NCI-H526 (cell line): Measurements from ENCODE around the gene PTPRCAP.
"Not testable (repeated sequence)": the region's sequence is repeated elsewhere in the genome, so short reads cannot be mapped to it uniquely, and the experiment has no call there.

Experiments used
- DNase-seq, 2 experiments: peaks; one replicate each; lab custom pipeline; 2025; lab: John Stamatoyannopoulos, UW

The PTPRCAP gene

DNA sequence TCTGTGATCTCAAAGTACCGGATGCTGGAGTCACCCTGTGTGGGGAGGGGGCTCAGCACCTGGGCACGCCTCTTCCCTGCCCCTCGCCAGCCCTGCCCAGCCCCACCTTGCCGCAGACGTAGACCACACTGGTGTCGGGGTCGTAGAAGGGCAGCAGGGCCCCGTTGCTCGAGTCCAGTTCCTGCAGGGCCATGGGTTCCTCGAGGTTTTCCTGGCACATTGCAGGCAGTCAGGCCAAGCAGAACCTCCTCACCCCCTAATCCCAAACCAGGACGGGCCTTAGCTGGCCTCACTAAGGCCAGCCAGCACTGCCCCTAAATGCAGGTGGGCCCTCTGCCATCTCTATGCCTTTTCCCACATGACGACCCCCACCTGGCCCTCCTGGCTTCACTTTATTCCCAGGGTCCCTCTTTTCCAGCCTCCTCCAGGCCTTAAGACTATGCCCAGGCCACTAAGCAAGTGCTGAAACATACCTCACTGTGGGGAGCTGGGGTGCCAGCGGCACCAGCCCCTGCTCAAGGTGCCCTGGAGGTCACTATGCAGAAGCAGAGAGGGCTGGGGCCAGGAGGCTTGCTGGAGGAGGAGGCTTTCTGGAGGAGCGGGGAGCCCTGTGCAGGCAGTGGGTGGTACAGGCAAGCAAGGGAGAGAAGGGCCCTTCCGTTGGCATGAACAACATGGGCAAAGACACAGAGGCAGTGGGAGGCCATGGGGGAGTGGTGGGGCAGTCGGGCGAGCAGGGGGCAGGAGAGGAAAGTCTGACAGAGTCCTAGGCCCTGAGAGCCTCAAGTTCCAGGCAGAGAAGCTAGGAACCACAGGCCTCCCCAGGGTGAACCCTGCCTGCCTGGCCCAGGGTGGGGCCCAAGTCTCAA lies 3.0 kb upstream of the PTPRCAP start:
- DNase-seq = no peak

DNA sequence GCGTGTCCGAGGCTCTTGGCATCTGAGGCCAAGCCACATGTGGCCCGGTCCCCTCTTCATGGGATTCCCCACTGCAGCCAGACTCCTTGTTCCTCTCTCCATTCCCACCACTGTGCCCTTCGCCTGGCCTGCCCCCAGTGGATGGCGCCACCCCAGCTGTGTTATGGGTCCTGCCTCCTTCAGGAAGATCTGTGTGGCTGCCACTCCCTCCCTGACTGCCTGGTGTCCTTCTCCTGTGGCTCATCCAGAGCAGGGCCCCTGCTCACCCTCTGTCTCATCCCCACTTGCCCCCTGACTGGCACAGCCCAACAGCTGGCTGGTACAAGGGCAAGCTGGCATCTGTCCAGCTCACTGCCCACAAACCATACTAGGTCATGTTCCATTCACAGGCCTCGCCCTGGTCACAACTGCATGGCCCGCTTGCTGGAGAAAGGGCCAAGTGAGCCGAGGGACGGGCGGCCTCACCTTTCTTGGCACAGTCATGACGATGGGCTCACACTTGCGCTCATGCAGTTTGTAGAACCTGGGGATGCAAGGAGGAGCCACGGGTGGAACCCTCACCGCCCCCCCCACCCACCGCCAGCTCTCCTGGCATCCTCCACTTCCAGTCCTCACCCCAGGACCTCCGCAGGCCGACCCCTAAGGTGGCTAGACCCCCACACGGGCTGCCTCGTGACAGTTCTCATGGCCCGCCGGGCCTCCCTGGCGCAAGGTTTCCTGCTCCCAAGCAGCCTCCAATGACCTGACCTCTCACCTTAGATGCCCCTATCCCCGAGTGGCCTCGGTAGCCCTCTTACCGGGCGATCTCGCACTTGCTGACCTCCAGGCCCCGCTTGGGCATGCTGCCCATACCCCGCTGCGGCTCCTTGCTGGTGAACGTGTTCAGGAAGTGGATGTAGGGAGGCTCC lies 2.1 kb upstream of the PTPRCAP start:
- DNase-seq = peak; percentile 16 to 41

DNA sequence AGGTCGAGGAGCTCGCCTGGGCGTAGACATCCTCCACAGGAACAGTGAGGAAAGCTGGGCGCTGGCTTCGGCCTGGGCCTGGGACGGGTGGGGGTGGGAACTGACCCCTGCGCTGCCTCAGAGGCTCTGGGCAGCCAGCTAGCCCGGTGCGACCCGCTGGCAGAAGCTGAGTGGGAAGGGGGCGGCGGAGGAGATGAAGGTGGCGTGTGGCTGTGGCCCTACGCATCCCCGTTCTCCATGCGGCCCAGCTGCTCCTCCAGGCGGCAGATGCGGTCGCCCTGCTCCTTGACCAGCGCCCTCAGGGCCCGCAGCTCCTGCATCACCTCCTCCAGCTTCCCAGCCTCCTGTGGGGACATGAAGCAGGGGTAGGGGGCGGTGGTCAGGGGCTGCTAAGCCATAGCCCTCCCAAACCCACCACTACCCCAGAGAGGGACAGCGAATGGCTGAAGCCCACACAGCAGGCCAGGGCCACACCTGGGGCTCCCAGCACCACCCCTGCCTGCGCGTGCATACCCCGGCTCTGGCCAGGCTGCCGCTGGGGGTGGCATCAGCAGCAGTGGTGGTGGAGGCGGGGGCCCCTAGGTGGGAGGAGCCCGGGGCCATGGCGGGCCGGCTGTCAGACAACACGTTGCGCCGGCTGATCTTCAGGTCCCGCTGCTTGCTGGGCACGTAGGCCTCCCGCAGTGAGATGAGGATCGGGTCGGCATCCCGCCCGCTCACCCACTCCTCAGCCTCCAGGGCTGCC lies 848 bp upstream of the PTPRCAP start:
- DNase-seq = no peak

DNA sequence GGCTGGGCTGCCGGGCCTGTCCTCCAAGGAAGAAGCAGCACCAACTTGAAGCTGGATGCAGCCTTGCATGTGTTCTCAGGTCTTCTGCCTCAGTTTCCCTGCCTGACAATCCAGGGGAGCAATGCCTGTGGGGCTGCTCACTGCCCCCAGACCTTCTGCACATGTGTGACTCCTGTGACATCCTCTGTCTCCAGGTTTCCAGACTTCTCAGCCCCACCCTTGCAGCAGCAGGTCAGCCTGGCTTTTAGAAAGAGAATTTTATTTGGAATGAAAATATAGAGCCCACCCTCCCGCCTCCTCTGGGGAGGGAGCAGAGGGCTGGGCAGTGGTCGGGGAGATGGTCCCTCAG lies 301 bp upstream of the PTPRCAP start:
- no peak for DNase-seq

DNA sequence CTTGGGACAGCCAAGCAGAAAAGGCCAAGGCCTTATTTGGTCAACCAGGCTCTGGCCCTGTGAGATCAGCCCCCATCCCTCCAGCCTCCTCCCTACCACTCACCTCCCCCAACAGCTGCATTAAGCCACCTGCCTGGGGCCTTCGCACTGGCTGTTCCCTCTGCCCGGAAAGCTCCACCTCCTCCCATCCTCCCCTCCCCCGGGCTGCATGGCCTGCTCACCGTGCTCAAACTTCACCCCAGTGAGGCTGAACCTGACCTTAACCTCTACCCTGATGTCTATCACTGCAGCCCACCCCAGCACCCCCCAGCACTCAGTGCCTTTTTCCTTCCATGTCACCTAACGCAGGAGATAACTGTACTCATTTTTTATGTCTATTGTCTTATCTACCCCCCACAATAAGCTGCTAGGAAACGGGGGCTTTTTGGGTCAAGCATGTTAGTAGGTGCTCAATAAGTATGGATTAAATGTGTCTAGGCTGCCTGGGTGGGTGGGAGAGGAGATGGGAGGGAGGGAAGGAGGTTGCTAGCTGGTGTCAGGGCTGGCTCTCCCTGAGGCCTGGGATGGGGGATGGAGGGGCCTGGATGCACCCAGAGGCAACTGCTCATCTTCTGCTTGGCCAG lies 912 bp downstream of the PTPRCAP start:
- DNase-seq = peak in 1 of 2 experiments; percentile 38

DNA sequence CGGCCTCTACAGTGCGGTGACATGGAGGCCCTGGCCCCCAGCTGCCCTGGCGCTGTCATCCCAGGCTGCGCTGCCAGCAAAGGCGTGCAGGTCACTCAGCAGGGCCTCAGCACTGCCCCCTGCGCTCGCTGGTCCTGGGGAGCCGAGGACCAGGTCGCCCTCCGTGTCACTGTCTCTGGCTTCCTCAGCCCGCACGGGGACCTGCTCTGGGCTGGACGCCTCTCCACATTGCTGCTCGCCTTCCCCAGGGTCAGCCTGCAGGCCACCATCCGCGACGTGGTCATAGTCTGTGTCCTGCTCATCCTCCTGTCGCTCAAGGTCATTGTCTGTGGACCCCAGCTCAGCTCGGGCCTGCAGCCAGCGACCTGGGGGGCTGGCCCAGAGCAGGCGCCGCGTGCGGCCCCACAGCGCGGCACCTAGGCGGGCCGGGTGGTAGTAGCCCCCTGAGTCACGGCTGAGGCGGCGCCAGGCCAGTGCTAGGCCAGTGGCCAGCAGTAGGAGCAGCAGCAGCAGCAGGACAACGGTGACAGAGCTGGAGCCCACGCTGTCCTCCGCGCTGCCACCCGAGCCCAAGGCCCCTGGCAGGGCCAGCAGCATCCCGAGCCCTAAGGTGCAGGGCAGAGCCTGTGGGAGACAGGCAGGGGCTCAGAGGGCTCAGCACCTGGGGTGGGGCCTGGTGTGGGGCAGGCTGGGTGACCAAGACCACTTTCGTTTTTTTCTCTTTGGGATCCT lies 1.6 kb downstream of the PTPRCAP start:
- no peak for DNase-seq

DNA sequence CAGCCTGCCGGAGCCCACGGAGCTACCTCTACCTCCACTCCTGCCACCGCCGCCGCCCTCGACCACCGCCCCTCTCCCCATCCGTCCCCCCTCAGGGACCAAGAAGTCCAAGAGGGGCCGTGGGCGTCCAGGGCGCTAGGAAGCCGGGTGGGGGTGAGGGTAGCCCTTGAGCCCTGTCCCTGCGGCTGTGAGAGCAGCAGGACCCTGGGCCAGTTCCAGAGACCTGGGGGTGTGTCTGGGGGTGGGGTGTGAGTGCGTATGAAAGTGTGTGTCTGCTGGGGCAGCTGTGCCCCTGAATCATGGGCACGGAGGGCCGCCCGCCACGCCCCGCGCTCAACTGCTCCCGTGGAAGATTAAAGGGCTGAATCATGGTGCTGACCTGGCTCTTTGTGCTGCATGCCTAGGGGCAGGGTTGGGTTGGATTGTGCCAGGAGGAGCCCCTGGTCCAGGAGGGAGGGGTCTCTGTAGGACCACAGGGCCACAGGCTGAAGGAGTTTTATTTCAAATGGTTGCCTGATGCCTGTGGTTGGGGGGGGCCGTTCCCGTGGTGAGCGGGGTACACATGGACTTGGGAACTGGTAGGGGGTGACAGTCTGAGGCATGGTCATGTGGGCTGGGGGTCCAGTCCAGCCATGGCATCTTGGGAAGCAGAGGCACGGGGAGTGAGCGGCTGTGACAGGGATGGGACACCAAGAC lies 2.3 kb downstream of the PTPRCAP start:
- DNase-seq = no peak

DNA sequence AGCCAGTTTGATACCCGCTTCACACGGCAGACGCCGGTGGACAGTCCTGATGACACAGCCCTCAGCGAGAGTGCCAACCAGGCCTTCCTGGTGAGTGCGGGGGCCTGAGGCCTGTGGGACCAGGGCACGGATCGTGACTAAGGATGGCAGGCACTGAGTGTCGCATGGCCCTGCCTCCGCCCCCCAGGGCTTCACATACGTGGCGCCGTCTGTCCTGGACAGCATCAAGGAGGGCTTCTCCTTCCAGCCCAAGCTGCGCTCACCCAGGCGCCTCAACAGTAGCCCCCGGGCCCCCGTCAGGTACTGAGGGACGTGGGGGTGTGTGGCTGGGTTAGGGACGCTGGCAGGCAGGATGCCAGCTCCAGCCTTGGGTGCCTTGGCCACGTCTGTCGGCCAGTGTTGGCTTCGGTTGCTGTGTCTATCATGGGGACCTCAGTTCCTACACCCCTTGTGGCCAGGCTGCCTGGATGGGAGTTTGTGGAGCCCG lies 3.0 kb downstream of the PTPRCAP start:
- DNase-seq = no peak

DNA sequence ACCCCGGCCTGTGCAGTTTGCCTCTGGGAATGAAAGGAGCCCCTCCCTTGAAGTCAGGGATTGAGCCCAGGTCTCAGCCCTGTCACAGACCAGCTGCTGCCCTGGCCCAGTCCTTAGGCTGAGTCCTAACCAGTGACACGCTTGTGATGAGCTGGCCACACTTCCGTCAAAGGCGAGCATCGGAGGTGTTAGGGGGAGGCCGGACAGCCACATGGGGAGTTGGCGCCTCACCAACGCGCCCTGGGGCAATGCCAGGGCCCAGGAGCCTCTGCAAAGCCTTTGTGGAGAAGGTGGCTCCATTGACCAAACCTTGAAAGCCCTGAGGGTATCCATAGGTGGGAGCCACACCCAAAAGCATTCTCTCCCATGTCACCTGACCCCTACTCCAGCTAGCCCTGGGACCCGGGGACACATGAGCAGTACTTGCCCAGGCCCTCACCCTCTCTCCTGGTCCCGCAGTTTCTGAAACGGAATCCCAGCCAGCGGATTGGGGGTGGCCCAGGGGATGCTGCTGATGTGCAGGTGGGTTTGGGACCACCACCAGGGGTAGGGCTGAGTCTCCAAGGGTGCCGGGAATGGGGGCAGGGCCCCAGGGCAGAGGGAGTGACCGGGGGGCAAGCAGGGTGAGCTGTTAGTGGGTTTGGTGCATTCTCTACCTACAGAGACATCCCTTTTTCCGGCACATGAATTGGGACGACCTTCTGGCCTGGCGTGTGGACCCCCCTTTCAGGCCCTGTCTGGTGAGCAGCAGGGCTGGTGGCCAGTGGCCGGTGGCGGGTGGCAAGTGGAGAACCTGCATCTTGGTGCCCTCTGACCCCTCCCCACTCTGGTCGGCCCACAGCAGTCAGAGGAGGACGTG lies 3.7 kb downstream of the PTPRCAP start:
- no peak for DNase-seq

DNA sequence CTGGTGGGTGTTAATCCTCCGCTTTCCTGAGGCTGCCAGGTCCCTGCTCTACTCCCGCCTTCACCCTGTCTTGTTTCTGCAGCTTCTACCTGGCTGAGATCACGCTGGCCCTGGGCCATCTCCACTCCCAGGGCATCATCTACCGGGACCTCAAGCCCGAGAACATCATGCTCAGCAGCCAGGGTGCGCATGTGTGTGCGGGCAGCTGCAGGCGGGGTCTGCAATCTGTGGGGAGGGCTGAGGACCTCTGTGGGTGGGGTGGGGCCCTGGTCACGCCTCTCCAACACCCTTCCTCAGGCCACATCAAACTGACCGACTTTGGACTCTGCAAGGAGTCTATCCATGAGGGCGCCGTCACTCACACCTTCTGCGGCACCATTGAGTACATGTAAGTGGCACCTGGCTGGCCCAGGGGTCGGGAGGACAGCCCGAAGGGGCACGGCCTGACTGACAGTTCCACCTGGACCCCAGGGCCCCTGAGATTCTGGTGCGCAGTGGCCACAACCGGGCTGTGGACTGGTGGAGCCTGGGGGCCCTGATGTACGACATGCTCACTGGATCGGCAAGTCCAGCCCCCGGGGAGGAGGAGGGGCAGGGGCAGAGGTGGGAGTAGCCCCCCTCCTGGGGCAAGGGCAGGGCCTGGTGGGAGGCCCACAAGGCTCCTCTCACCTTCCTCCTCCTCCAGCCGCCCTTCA lies 4.7 kb downstream of the PTPRCAP start:
- DNase-seq = no peak

DNA sequence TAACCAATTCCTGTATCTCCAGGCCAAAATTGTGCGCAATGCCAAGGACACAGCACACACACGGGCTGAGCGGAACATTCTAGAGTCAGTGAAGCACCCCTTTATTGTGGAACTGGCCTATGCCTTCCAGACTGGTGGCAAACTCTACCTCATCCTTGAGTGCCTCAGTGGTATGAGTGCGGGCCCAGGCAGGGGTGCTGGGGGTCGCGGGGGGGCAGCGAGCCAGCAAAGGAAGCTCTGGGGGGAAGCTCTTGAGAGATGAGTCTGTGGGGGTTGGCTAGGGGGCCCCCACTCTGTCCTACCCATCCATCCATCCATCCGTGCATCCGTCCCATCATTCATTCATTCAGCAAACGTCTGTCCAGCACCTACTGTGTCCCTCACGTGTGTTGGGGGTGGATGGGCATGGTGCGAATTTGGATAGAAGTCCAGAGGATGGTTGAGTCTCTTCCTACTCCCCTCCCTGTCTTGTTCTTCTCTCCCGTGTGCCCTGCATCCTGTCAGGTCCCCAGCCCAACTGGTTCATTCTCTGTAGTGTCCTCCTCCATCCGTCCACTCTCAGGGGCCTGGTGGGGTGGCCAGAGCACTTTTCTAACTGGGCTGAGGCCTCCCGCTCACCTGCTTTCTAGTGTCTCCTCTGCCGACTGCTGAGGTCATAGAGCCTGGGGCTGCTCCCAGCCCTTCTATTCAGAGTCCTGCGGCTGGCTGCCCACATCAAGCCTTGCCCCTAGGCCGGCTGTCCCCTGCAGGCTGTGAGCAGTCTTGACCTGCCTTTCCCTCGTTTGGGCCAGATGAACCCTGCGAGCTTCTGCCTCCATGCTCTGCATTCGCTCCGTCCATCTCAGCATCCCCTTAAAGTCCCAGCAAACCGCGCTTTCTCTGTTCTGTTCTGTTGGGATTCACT lies 5.9 kb downstream of the PTPRCAP start:
- no peak for DNase-seq

DNA sequence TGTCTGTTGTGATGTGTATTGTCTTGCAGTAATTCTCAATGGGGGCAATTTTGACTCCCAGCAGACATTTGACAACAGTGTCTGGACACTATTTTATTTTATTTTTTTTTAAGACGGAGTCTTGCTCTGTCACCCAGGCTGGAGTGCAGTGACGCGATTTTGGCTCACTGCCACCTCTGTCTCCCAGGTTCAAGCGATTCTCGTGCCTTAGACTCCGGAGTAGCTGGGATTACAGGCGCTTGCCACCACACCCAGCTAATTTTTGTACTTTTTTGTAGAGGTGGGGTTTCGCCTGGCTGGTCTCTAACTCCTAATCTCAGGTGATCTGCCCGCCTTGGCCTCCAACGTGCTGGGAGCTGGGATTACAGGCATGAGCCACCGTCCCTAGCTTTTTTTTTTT lies 7.8 kb downstream of the PTPRCAP start:
- DNase-seq = no peak

DNA sequence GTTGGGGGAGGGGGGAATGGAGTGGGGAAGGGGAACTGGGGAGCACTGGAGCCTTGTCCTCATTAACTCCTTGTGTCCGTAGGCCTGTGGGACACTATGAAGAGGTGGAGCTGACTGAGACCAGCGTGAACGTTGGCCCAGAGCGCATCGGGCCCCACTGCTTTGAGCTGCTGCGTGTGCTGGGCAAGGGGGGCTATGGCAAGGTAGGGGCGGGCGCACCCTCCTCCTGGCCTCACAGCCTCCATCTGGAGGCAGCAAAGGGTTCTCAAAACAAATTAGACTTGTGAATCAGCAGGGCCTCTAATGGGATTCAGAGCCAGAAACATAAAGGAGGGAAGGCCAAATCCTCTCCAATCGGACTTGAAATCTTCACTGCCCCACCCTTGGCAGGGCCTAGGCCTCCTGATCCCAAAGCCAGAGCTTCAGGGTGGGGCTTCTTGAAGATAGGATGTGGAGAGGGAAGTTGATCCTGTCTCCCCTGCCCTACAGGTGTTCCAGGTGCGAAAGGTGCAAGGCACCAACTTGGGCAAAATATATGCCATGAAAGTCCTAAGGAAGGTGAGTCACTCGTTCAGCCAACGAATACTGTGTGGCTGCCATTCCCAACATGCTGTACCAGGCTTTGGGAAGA lies 8.3 kb downstream of the PTPRCAP start:
- no peak for DNase-seq

DNA sequence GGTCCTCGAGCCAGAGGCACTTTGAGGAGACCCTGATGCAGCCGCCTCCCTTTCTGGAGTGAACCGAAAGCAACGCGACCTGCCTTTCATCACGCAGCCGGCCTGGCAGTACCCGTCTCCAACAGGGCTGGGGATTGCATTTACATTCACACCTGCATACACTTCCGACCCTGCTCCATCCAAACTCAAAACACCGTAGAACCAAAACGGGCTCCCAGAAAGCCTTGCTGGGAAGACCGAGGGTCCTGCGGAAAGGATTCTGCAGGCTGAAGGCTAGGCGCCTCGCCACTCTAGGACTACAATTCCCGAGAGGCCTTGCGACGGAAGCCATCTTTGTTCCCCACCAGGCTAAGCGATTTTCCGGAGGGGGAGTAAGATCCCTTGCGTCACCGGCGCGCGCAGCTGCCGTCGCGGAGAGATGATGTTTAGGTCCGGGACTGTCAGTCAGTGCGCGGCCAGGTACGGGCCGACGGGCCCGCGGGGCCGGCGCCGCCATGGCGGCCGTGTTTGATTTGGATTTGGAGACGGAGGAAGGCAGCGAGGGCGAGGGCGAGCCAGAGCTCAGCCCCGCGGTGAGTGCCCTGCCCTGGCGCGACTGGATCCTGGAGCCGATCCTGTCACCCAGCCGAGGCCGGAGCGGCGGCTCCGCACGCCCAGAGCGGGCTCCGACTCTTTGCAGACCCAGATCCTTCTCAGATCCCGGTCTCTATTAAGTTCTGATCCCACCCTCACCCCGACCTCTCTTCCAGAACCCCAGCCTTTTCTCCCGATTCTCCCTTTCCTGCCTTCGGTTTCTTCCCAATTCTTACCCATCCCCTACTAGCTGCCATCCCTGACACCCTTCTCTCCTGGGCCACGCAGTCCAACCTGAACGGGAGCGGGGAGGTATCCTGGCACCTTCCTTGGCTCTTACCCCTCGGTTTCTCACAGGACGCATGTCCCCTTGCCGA lies 9.2 kb downstream of the PTPRCAP start, which contains the start of gene RPS6KB2:
RPS6KB2 (plus strand) TSS at position 443 of the 950 bp plus-strand sequence; CDS start at position 495, 52 bp downstream.
- DNase-seq = peak; percentile 96 to 99

DNA sequence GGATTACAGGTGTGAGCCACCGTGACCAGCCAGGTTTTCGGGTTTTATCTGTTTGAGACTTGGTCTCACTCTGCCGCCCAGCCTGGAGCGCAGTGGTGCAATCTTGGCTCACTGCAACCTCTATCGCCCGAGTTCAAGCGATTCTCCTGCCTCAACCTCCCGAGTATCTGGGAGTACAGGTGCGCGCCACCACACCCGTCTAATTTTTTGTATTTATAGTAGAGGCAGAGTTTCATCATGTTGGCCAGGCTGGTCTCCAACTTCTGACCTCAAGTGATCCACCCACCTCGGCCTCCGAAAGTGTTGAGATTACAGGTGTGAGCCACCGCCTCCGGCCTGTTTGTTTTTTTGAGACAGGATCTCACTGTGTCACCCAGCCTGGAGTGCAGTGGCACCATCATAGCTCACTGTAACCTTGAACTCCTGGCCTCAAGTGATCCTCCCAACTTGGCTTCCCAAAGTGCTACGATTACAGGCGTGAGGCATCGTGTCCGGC lies 10.1 kb downstream of the PTPRCAP start:
- DNase-seq = not testable (repeated sequence)
